CD8-positive, alpha-beta memory T cell (primary cell): ENCODE measurements around the gene CCSER1. TPM values are rescaled to one million over a fixed set of nuclear protein-coding genes. Genes with fewer than 3 reads are reported as not detected.
"Not testable (repeated sequence)": the region's sequence is repeated elsewhere in the genome, so short reads cannot be mapped to it uniquely, and the experiment has no call there.

Experiments
- CTCF ChIA-PET: fragments of 350-600 bp; sonication (Branson Sonifier 250); formaldehyde crosslinking; loops from one replicate; lab custom pipeline; 2021; ENCODE audit warnings: antibody characterized with exemption; lab: Charles Lee
- POLR2A ChIA-PET: fragments of 350-600 bp; sonication (Branson Sonifier 250); formaldehyde crosslinking; loops from one replicate; lab custom pipeline; 2021; ENCODE audit warnings: antibody characterized with exemption; lab: Charles Lee
- DNase-seq, 5 donors: peaks; one replicate each; pipeline versions ENCODE4 v3.0.0 to v3.0.0-alpha.2; 2020 to 2022; ENCODE audit warnings: mixed read lengths in 1 of 5
- H3K27ac ChIP-seq: one replicate; pipeline ENCODE4 v1.7.0; 2013; ENCODE audit warnings: low read depth, mild to moderate bottlenecking, low read length, moderate library complexity
- H3K27me3 ChIP-seq: 2 replicates; pipeline ENCODE4 v1.7.0; 2013; ENCODE audit warnings: low read length, mild to moderate bottlenecking; ENCODE audit not compliant: insufficient read depth, poor library complexity, severe bottlenecking
- H3K36me3 ChIP-seq: 2 replicates; pipeline ENCODE4 v1.7.0; 2013; ENCODE audit warnings: mild to moderate bottlenecking, low read length, moderate library complexity; ENCODE audit not compliant: insufficient read depth
- H3K4me1 ChIP-seq: 2 replicates; pipeline ENCODE4 v1.7.0; 2013; ENCODE audit warnings: mild to moderate bottlenecking, low read length, moderate library complexity; ENCODE audit not compliant: insufficient read depth
- H3K4me3 ChIP-seq: 2 replicates; pipeline ENCODE4 v1.7.0; 2013; ENCODE audit warnings: mild to moderate bottlenecking, low read length
- H3K9me3 ChIP-seq: 2 replicates; pipeline ENCODE4 v1.7.0; 2013; ENCODE audit warnings: mild to moderate bottlenecking, low read length
- H3K27ac Mint-ChIP-seq, 8 donors: one replicate each; pipeline ENCODE4 v1.8.0; 2020 to 2021; ENCODE audit warnings: mixed read lengths in 8 of 8, mild to moderate bottlenecking in 6 of 8, inconsistent platforms in 3 of 8, moderate library complexity in 3 of 8
- H3K27me3 Mint-ChIP-seq, 2 donors: one replicate each; pipeline ENCODE4 v1.8.0; 2020 to 2021; ENCODE audit warnings: mixed read lengths in 2 of 2, mild to moderate bottlenecking in 1 of 2, moderate library complexity in 1 of 2
- H3K36me3 Mint-ChIP-seq, 3 donors: one replicate each; pipeline ENCODE4 v1.8.0; 2020 to 2021; ENCODE audit warnings: mixed read lengths in 3 of 3, inconsistent platforms in 1 of 3, mild to moderate bottlenecking in 1 of 3
- H3K4me1 Mint-ChIP-seq, 3 donors: one replicate each; pipeline ENCODE4 v1.8.0; 2020 to 2021; ENCODE audit warnings: mixed read lengths in 3 of 3, inconsistent platforms in 1 of 3, mild to moderate bottlenecking in 1 of 3
- H3K4me3 Mint-ChIP-seq, 7 donors: one replicate each; pipeline ENCODE4 v1.8.0; 2020 to 2021; ENCODE audit warnings: mixed read lengths in 7 of 7, mild to moderate bottlenecking in 6 of 7, moderate library complexity in 4 of 7, inconsistent platforms in 2 of 7
- H3K9me3 Mint-ChIP-seq, 5 donors: one replicate each; pipeline ENCODE4 v1.8.0; 2020 to 2022; ENCODE audit warnings: mixed read lengths in 5 of 5, mild to moderate bottlenecking in 3 of 5, moderate library complexity in 2 of 5, inconsistent platforms in 1 of 5
- polyA plus RNA-seq: library from polyadenylated mRNA; unstranded; fragments of 300-500 nt; fragmentation: Illumina TruSeq; gene quantifications from one replicate; pipeline ENCODE4 v1.2.3, GENCODE V29; 2021
- total RNA-seq, 2 experiments: library from RNA; stranded (reverse); gene quantifications; one replicate each; pipeline ENCODE4 v1.2.3, GENCODE V29; 2021

The CCSER1 gene
- total and polyA plus RNA-seq, 3 experiments from 2014 or later: 0.12 to 0.20 TPM; not detected in 1

GRCh38 chr4:91302120-91302519 lies 1174.9 kb downstream of the CCSER1 start:
- Mint-ChIP-seq H3K36me3 (no peaks in the 10 kb centered on the region), H3K27ac (no peak overlapping the region), H3K27me3 (no peaks in the 10 kb centered on the region), H3K9me3 (peaks cover 3 to 16% (median 11%) of the 10 kb centered on the region in 5 donors), H3K4me1 (no peaks in the 10 kb centered on the region), H3K4me3 (no peak overlapping the region)
- POLR2A ChIA-PET: no interaction called here
- Histone ChIP-seq H3K27me3 (no peaks in the 10 kb centered on the region), H3K36me3 (no peaks in the 10 kb centered on the region), H3K4me3 (no peak overlapping the region), H3K27ac (no peak overlapping the region), H3K4me1 (no peaks in the 10 kb centered on the region), H3K9me3 (no peaks in the 10 kb centered on the region)
- no peak for DNase-seq
- CTCF ChIA-PET: no interaction called here

- Mint-ChIP-seq H3K27ac (no peak overlapping the region), H3K27me3 (no peaks in the 10 kb centered on the region), H3K9me3 (peaks cover 2 to 22% (median 9%) of the 10 kb centered on the region in 5 donors), H3K4me1 (no peaks in the 10 kb centered on the region), H3K4me3 (no peak overlapping the region), H3K36me3 (no peaks in the 10 kb centered on the region)
- Histone ChIP-seq H3K36me3 (no peaks in the 10 kb centered on the region), H3K4me3 (no peak overlapping the region), H3K27ac (no peak overlapping the region), H3K4me1 (no peaks in the 10 kb centered on the region), H3K27me3 (no peaks in the 10 kb centered on the region), H3K9me3 (no peaks in the 10 kb centered on the region)
- no peak for DNase-seq
- ChIA-PET CTCF (no interaction called here), POLR2A (no interaction called here)
These were observed 1177.1 kb downstream of the CCSER1 start for GRCh38 chr4:91304292-91304691.

GRCh38 chr4:91317434-91317833 lies 1190.2 kb downstream of the CCSER1 start:
- Histone ChIP-seq H3K9me3 (no peaks in the 10 kb centered on the region), H3K27ac (no peak overlapping the region), H3K4me1 (no peaks in the 10 kb centered on the region), H3K36me3 (no peaks in the 10 kb centered on the region), H3K27me3 (no peaks in the 10 kb centered on the region), H3K4me3 (no peak overlapping the region)
- CTCF ChIA-PET: no interaction called here
- H3K4me3 Mint-ChIP-seq: no peak overlapping the region
- H3K9me3 Mint-ChIP-seq: peaks cover 0 to 18% (median 10%) of the 10 kb centered on the region in 5 donors
- no peak for DNase-seq
- no peak overlapping the region for H3K27ac Mint-ChIP-seq
- no peaks in the 10 kb centered on the region for H3K36me3 Mint-ChIP-seq
- POLR2A ChIA-PET: no interaction called here
- H3K4me1 Mint-ChIP-seq: no peaks in the 10 kb centered on the region
- no peaks in the 10 kb centered on the region for H3K27me3 Mint-ChIP-seq

GRCh38 chr4:91319556-91320268 lies 1192.5 kb downstream of the CCSER1 start:
- no peak overlapping the region for H3K4me3 Mint-ChIP-seq
- DNase-seq: no peak
- H3K27ac Mint-ChIP-seq: no peak overlapping the region
- Histone ChIP-seq H3K9me3 (no peaks in the 10 kb centered on the region), H3K27ac (no peak overlapping the region), H3K4me3 (no peak overlapping the region), H3K27me3 (no peaks in the 10 kb centered on the region), H3K4me1 (no peaks in the 10 kb centered on the region), H3K36me3 (no peaks in the 10 kb centered on the region)
- peaks cover 2 to 24% (median 5%) of the 10 kb centered on the region in 5 donors for H3K9me3 Mint-ChIP-seq
- ChIA-PET POLR2A (no interaction called here), CTCF (no interaction called here)
- H3K36me3 Mint-ChIP-seq: no peaks in the 10 kb centered on the region
- H3K4me1 Mint-ChIP-seq: no peaks in the 10 kb centered on the region
- no peaks in the 10 kb centered on the region for H3K27me3 Mint-ChIP-seq

GRCh38 chr4:91322961-91323360 lies 1195.8 kb downstream of the CCSER1 start:
- Histone ChIP-seq H3K27me3 (no peaks in the 10 kb centered on the region), H3K9me3 (no peaks in the 10 kb centered on the region), H3K36me3 (no peaks in the 10 kb centered on the region), H3K4me1 (no peaks in the 10 kb centered on the region), H3K4me3 (no peak overlapping the region), H3K27ac (no peak overlapping the region)
- Mint-ChIP-seq H3K4me1 (no peaks in the 10 kb centered on the region), H3K9me3 (peaks cover 6 to 35% (median 19%) of the 10 kb centered on the region in 5 donors), H3K36me3 (no peaks in the 10 kb centered on the region), H3K4me3 (no peak overlapping the region), H3K27me3 (no peaks in the 10 kb centered on the region), H3K27ac (no peak overlapping the region)
- no peak for DNase-seq
- ChIA-PET CTCF (no interaction called here), POLR2A (no interaction called here)

- Histone ChIP-seq H3K36me3 (no peaks in the 10 kb centered on the region), H3K27me3 (no peaks in the 10 kb centered on the region), H3K4me1 (no peaks in the 10 kb centered on the region), H3K27ac (no peak overlapping the region), H3K4me3 (no peak overlapping the region), H3K9me3 (no peaks in the 10 kb centered on the region)
- no peaks in the 10 kb centered on the region for H3K27me3 Mint-ChIP-seq
- ChIA-PET POLR2A (no interaction called here), CTCF (interaction anchor here (0.6 kb wide), 1 partner anchor 11 kb away, joined by 3 read pairs; no protein-coding TSS in a partner anchor)
- DNase-seq: no peak
- peaks cover 11 to 50% (median 22%) of the 10 kb centered on the region in 5 donors for H3K9me3 Mint-ChIP-seq
- no peaks in the 10 kb centered on the region for H3K36me3 Mint-ChIP-seq
- no peak overlapping the region for H3K4me3 Mint-ChIP-seq
- no peak overlapping the region for H3K27ac Mint-ChIP-seq
- no peaks in the 10 kb centered on the region for H3K4me1 Mint-ChIP-seq
These were observed 1198.3 kb downstream of the CCSER1 start for GRCh38 chr4:91325495-91325894.

- peaks cover 11 to 46% (median 22%) of the 10 kb centered on the region in 5 donors for H3K9me3 Mint-ChIP-seq
- CTCF ChIA-PET, H3K4me1 Mint-ChIP-seq: not testable (repeated sequence)
These were observed 1199.0 kb downstream of the CCSER1 start for GRCh38 chr4:91326167-91326566.

GRCh38 chr4:91330555-91331137 lies 1203.5 kb downstream of the CCSER1 start:
- ChIA-PET POLR2A (no interaction called here), CTCF (no interaction called here)
- Mint-ChIP-seq H3K4me1 (no peaks in the 10 kb centered on the region), H3K36me3 (no peaks in the 10 kb centered on the region), H3K4me3 (no peak overlapping the region), H3K9me3 (peaks cover 13 to 40% (median 16%) of the 10 kb centered on the region in 5 donors), H3K27me3 (no peaks in the 10 kb centered on the region), H3K27ac (no peak overlapping the region)
- no peak overlapping the region for H3K4me3 ChIP-seq
- no peak overlapping the region for H3K27ac ChIP-seq
- H3K36me3 ChIP-seq: no peaks in the 10 kb centered on the region
- no peaks in the 10 kb centered on the region for H3K9me3 ChIP-seq
- DNase-seq: no peak
- H3K27me3 ChIP-seq: no peaks in the 10 kb centered on the region
- no peaks in the 10 kb centered on the region for H3K4me1 ChIP-seq

More at GRCh38 chr4:91326167-91326566, 1199.0 kb downstream of the CCSER1 start:
- H3K27me3 ChIP-seq, POLR2A ChIA-PET, H3K4me3 Mint-ChIP-seq, H3K9me3 ChIP-seq, H3K36me3 Mint-ChIP-seq, H3K27ac ChIP-seq, H3K36me3 ChIP-seq, H3K27me3 Mint-ChIP-seq, DNase-seq, H3K4me3 ChIP-seq, H3K27ac Mint-ChIP-seq, H3K4me1 ChIP-seq: not testable (repeated sequence)
